NCI-H2227 (cell line): Measurements from ENCODE around the gene SLC6A7.

ENCODE experiments used
- DNase-seq: peaks from one replicate; lab custom pipeline; 2025; ENCODE audit not compliant: unreplicated experiment; lab: John Stamatoyannopoulos, UW

SLC6A7 gene

GRCh38 chr5:150257424-150257823 lies 67.6 kb downstream of the SLC6A7 start:
- no peak for DNase-seq

GRCh38 chr5:150258130-150258529 lies 68.3 kb downstream of the SLC6A7 start:
- DNase-seq, result no peak
